TTC549 (cell line): Measurements from ENCODE around the gene PDZD4.

ENCODE experiments used
- FAIRE-seq: peaks from 2 replicates; lab custom pipeline; 2012; peaks lifted over from hg19 to GRCh38; lab: Jason Lieb, UNC

PDZD4 gene

GRCh38 chrX:153771415-153772315, 58.7 kb downstream of the PDZD4 start:
- FAIRE-seq: no peak

- FAIRE-seq: no peak
Observed at GRCh38 chrX:153770601-153771414, 59.5 kb downstream of the PDZD4 start.

GRCh38 chrX:153769865-153770600, 60.3 kb downstream of the PDZD4 start:
- FAIRE-seq: no peak

- FAIRE-seq: no peak
Observed at GRCh38 chrX:153769158-153769864, 61.0 kb downstream of the PDZD4 start.

- FAIRE-seq: no peak
Observed at GRCh38 chrX:153768311-153769157, 61.8 kb downstream of the PDZD4 start.

- no peak for FAIRE-seq
Observed at GRCh38 chrX:153767674-153768055, 62.7 kb downstream of the PDZD4 start.

- no peak for FAIRE-seq
Observed at GRCh38 chrX:153766871-153767673, 63.3 kb downstream of the PDZD4 start.

- no peak for FAIRE-seq
Observed at GRCh38 chrX:153766098-153766817, 64.1 kb downstream of the PDZD4 start.

GRCh38 chrX:153765138-153766079, 64.9 kb downstream of the PDZD4 start:
- FAIRE-seq: no peak

- no peak for FAIRE-seq
Observed at GRCh38 chrX:153764786-153765137, 65.6 kb downstream of the PDZD4 start.

GRCh38 chrX:153763989-153764755, 66.2 kb downstream of the PDZD4 start, which contains the start of gene PLXNB3:
TSS of gene PLXNB3 (plus strand) at chrX:153764249. CDS start at chrX:153765536, 1,287 bp downstream.
- no peak for FAIRE-seq

GRCh38 chrX:153763298-153763932, 66.9 kb downstream of the PDZD4 start:
- no peak for FAIRE-seq

GRCh38 chrX:153762626-153763173, 67.6 kb downstream of the PDZD4 start:
- no peak for FAIRE-seq

- FAIRE-seq: no peak
Observed at GRCh38 chrX:153761863-153762262, 68.5 kb downstream of the PDZD4 start.

- FAIRE-seq: no peak
Observed at GRCh38 chrX:153755136-153755535, 75.2 kb downstream of the PDZD4 start.
